Body of pancreas (tissue), 4 donors: ENCODE data around the gene TSPAN18. TPM values are rescaled to one million over a fixed set of nuclear protein-coding genes. Genes with fewer than 3 reads are reported as not detected.

Source experiments
- ATAC-seq: fragments of 150-250 bp; one replicate; pipeline ENCODE4 v1.9.1; 2016
- DNase-seq, 4 donors: peaks; one replicate each; pipeline ENCODE4 v3.0.0-alpha.2; 2019
- H3K27ac ChIP-seq, 4 donors: fragments of 200-600 bp; sonication (generic); 1 replicate in 3 of 4; 2 replicates in 1 of 4; pipeline versions ENCODE4 v1.5.1 to v1.6.1; 2016 to 2019; ENCODE audit warnings: mild to moderate bottlenecking in 1 of 4, mixed read lengths in 1 of 4, moderate library complexity in 1 of 4
- H3K27me3 ChIP-seq, 2 donors: fragments of 200-600 bp; sonication (generic); one replicate each; pipeline ENCODE4 v1.6.0; 2016; ENCODE audit warnings: mild to moderate bottlenecking in 1 of 2
- H3K36me3 ChIP-seq, 2 donors: fragments of 200-600 bp; sonication (generic); replicated peaks in 1 of 2; 2 replicates each; pipeline ENCODE4 v1.5.1; 2016; ENCODE audit warnings: low read depth in 2 of 2; ENCODE audit not compliant: insufficient read depth in 1 of 2
- H3K4me1 ChIP-seq: fragments of 200-600 bp; sonication (generic); one replicate; pipeline ENCODE4 v1.6.0; 2016
- H3K4me3 ChIP-seq, 2 donors: fragments of 200-600 bp; sonication (generic); 1 replicate in 1 of 2; 2 replicates in 1 of 2; pipeline ENCODE4 v1.5.1; 2016 to 2019
- H3K9me3 ChIP-seq, 3 donors: fragments of 200-600 bp; sonication (generic); 1 replicate in 2 of 3; 2 replicates in 1 of 3; pipeline ENCODE4 v1.5.1; 2016
- POLR2A ChIP-seq, 3 donors: fragments of 450-650 bp; IDR thresholded peaks; one replicate each; pipeline ENCODE4 v1.6.1; 2016; ENCODE audit warnings: antibody characterized with exemption in 3 of 3, mild to moderate bottlenecking in 2 of 3
- WGBS, 2 donors: methylation state at CpG; one replicate each; pipeline ENCODE4 v1.1.5; 2017; 5-methylcytosine and 5-hydroxymethylcytosine counted together
- intact Hi-C: fragments of 100-400 bp; cut with DNase I; formaldehyde crosslinking; loops from one replicate; pipeline ENCODE4 v1.15.1; 2023
- total RNA-seq, 2 donors: library from RNA; depleted of rRNA; stranded (reverse); fragments of >200 nt; gene quantifications; one replicate each; pipeline ENCODE4 v1.1.0, GENCODE V29; 2016
- TF ChIP-seq, protein P1 (sequence below), 7 experiments: fragments of 450-650 bp in 4 of 7; fragments of 200-600 bp in 3 of 7; sonication (generic) in 3 of 7; IDR thresholded peaks; one replicate each; pipeline ENCODE4 v1.5.1; 2016 to 2019; ENCODE audit warnings: antibody characterized with exemption in 7 of 7

TSPAN18 gene
- total RNA-seq, 2 donors from 2014 or later, result 2.1 to 3.0 TPM

DNA sequence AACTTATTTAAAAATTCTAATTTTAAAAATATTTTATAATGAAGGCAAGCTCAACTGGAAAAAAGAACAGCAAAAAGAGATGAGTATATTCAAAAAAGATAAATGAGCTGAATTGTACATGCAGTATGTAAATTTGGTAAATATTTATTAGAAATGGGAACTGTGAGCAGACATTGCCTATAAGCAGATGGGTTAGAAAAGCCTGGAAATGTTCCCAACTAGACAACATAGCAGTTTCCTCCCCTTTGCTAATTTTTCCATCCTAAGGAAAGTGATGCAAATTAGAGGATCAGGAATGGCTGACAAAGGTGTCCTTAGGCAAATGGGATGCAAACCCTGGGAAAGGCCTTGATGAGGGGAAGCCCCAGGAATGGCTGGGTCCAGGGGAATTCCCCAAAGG lies 186.7 kb downstream of the TSPAN18 start:
- intact Hi-C loops, result loop anchor here (5.0 kb wide), 2 partner anchors 181 to 291 kb away; no protein-coding TSS in a partner anchor
- TF ChIP-seq POLR2A (IDR thresholded peaks at IDR 0.05), result no peak
- TF ChIP-seq, protein P1, sequence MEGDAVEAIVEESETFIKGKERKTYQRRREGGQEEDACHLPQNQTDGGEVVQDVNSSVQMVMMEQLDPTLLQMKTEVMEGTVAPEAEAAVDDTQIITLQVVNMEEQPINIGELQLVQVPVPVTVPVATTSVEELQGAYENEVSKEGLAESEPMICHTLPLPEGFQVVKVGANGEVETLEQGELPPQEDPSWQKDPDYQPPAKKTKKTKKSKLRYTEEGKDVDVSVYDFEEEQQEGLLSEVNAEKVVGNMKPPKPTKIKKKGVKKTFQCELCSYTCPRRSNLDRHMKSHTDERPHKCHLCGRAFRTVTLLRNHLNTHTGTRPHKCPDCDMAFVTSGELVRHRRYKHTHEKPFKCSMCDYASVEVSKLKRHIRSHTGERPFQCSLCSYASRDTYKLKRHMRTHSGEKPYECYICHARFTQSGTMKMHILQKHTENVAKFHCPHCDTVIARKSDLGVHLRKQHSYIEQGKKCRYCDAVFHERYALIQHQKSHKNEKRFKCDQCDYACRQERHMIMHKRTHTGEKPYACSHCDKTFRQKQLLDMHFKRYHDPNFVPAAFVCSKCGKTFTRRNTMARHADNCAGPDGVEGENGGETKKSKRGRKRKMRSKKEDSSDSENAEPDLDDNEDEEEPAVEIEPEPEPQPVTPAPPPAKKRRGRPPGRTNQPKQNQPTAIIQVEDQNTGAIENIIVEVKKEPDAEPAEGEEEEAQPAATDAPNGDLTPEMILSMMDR (IDR thresholded peaks at IDR 0.05), result no peak
- ATAC-seq, result no peak
- Histone ChIP-seq H3K9me3 (no peaks in the 10 kb centered on the region), H3K4me3 (no peak overlapping the region), H3K27ac (no peak overlapping the region), H3K27me3 (no peaks in the 10 kb centered on the region), H3K36me3 (no peaks in the 10 kb centered on the region), H3K4me1 (peaks cover 6% of the 10 kb centered on the region)
- DNase-seq, result no peak

GRCh38 chr11:44914105-44914504 lies 187.3 kb downstream of the TSPAN18 start:
- H3K9me3 ChIP-seq, result no peaks in the 10 kb centered on the region
- 62% methylated on average over 2 of the region's 2 CpGs; no CpG with 5 or more reads in 1 of the 2 donors for WGBS, 2 donors
- no peak overlapping the region for H3K4me3 ChIP-seq
- H3K27me3 ChIP-seq, result no peaks in the 10 kb centered on the region
- ATAC-seq (no peak), DNase-seq (no peak)
- TF ChIP-seq POLR2A (IDR thresholded peaks at IDR 0.05), result no peak
- TF ChIP-seq, protein P1 (IDR thresholded peaks at IDR 0.05), result no peak
- peaks cover 6% of the 10 kb centered on the region for H3K4me1 ChIP-seq
- no peak overlapping the region for H3K27ac ChIP-seq
- intact Hi-C loops, result loop anchor here (5.0 kb wide), 2 partner anchors 182 to 292 kb away; no protein-coding TSS in a partner anchor
- H3K36me3 ChIP-seq, result no peaks in the 10 kb centered on the region

DNA sequence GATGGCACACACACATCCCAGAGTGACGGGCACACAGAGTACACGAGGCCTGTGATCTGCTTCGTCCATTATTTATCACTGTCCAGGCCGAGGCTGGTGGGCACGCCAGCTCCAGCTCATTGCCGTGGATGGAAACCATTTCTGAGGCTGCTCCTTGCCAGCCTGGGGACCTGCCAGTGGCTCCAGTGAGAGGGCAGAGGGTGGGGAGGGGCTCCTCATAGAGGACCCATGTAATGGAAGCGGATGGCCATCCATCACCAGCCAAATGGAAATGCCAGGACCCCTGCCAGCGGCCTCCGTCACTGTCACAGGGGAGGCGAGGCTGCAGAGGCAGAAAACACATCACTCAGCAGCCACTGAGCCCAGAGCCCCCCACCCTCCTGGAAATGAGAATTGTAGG lies 188.2 kb downstream of the TSPAN18 start:
- H3K36me3 ChIP-seq, result no peaks in the 10 kb centered on the region
- H3K4me3 ChIP-seq, result no peak overlapping the region
- no peak for ATAC-seq
- no peaks in the 10 kb centered on the region for H3K27me3 ChIP-seq
- 70 to 79% methylated on average over 4 to 10 of the region's 10 CpGs for WGBS, 2 donors
- intact Hi-C loops, result no loop called here
- peaks cover 6% of the 10 kb centered on the region for H3K4me1 ChIP-seq
- no peak for DNase-seq
- H3K27ac ChIP-seq, result no peak overlapping the region
- no peak for TF ChIP-seq POLR2A (IDR thresholded peaks at IDR 0.05)
- no peaks in the 10 kb centered on the region for H3K9me3 ChIP-seq

DNA sequence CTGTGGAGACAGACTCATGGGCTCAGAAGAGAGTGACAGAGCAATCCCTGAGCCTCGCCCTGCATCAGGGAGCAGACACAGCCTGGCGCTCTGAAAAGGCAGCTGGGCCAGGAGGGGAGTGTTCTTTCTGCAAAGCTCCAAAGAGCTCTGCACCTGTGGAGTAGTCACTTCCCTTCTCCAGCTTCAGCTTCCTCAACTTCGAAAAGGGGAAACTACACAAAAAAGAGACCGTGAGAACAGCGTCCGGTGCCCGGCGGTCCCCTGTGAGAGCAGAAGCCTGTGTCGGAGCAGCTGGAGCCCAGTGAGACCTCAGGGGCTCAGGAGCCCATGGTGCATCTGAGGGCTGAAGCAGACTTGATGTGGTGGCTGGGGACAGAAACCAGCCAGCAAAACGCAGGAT lies 188.9 kb downstream of the TSPAN18 start:
- Histone ChIP-seq H3K27me3 (no peaks in the 10 kb centered on the region), H3K36me3 (no peaks in the 10 kb centered on the region), H3K9me3 (no peaks in the 10 kb centered on the region), H3K4me1 (peaks cover 6% of the 10 kb centered on the region), H3K27ac (no peak overlapping the region), H3K4me3 (no peak overlapping the region)
- ATAC-seq (no peak), DNase-seq (no peak)
- TF ChIP-seq POLR2A (IDR thresholded peaks at IDR 0.05), result no peak
- TF ChIP-seq, protein P1 (IDR thresholded peaks at IDR 0.05), result no peak
- intact Hi-C loops, result no loop called here
- WGBS, 2 donors, result 75 to 80% methylated on average over 10 of the region's 10 CpGs

DNA sequence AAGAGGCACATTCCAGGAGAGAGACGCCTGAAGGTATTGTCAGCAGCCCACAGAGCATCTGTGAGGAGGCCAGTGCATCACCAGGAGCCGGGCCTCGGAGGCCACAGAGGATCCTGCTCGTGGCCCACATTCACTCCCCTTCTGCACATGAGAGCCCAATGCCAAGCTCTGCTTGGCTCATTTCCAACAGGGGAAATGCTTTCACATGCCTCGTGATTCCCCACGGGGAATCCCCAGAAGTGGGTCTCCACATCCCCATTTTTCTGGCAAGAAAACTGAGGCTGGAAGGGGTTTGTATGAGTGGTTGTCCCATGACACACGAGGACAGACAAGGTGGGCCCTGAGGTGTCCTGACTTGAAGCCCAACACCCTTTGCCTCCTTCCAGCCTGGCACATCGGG lies 189.6 kb downstream of the TSPAN18 start:
- WGBS, 2 donors, result 39 to 57% methylated on average over 7 to 8 of the region's 8 CpGs
- TF ChIP-seq, protein P1 (IDR thresholded peaks at IDR 0.05), result no peak
- TF ChIP-seq POLR2A (IDR thresholded peaks at IDR 0.05), result no peak
- H3K27me3 ChIP-seq, result no peaks in the 10 kb centered on the region
- DNase-seq (no peak), ATAC-seq (no peak)
- H3K27ac ChIP-seq, result no peak overlapping the region
- intact Hi-C loops, result no loop called here
- no peaks in the 10 kb centered on the region for H3K36me3 ChIP-seq
- H3K4me3 ChIP-seq, result no peak overlapping the region
- no peaks in the 10 kb centered on the region for H3K9me3 ChIP-seq
- H3K4me1 ChIP-seq, result peaks cover 3% of the 10 kb centered on the region
